Measurements from ENCODE around the gene WDR7. TPM values are rescaled to one million over a fixed set of nuclear protein-coding genes. Genes with fewer than 3 reads are reported as not detected.

Gene WDR7
- total and polyA plus RNA-seq, 4 experiments from 2014 or later: 22.3 to 50.8 (median 36.2) TPM

DNA sequence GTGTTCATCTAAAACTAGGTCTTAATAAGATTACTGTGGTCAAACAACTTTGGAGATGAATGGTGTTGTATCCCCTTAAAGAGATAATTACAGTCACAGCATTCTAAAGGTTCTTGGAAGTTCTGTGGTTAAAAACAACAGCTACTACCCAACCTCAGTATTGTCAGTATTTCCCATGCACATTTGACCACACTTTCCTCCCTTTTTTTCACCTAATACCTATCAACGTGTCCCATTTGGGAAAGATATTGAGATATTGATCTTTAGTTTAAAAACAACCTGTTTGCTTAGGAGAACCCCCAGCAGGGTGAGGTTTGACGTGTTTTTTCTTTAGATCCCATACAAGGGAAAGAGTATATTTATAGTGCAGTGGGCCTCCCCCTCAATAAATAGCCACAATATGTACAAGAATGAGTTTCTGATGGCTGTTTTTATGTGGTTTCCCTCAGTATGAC, 65.6 kb downstream of the WDR7 start:
- POLR2A ChIA-PET (ENCODE audit: partially characterized antibody): no interaction called here

DNA sequence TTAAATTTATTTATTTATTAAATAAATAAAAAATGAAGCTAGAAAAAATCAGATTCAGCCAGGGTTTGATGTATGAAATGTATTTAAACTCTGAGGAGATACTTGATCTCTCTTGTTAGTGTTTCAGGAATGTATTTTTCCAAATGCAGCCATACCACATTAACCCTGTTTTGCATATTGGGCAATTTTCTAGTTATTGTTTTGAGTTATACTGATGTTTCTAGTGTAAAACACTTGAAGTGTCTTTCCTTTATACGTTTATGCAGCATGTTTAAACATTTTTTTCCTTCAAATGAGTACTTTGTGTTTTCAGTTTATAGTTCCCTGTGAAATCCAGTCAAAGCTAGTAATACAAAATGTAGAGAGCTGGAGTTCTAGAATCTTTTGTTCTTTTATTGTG, 69.9 kb downstream of the WDR7 start:
- no peaks in the 10 kb centered on the region for H3K27me3 Mint-ChIP-seq
- DNase-seq: no peak
- Histone ChIP-seq H3K27me3 (ENCODE audit: insufficient read depth, low read length) (no peaks in the 10 kb centered on the region), H3K27ac (ENCODE audit: low read depth, low read length) (no peak overlapping the region), H3K4me3 (ENCODE audit: low read length in 2 of 2) (no peak overlapping the region), H3K36me3 (ENCODE audit: insufficient read depth, low read length) (peaks cover 8% of the 10 kb centered on the region), H3K4me1 (ENCODE audit: insufficient read depth, low read length) (peaks cover 4% of the 10 kb centered on the region), H3K9me3 (ENCODE audit: control insufficient read depth in 1 of 2, low read length in 2 of 2) (no peaks in the 10 kb centered on the region)
- H3K4me1 Mint-ChIP-seq: peaks cover 0 to 6% (median 4%) of the 10 kb centered on the region in 4 donors
- intact Hi-C loops (cut with micrococcal nuclease): no loop called here
- H3K9me3 Mint-ChIP-seq: peaks cover 0 to 2% (median 0%) of the 10 kb centered on the region in 8 donors
- CTCF ChIA-PET (ENCODE audit: partially characterized antibody): interaction anchor here (0.9 to 1.2 kb wide), 2 partner anchors 10 to 12 kb away, joined by 3 read pairs; no protein-coding TSS in a partner anchor
- POLR2A ChIA-PET (ENCODE audit: partially characterized antibody): no interaction called here
- H3K27ac Mint-ChIP-seq: no peak overlapping the region
- no peak overlapping the region for H3K4me3 Mint-ChIP-seq
- H3K36me3 Mint-ChIP-seq: peaks cover 41 to 58% of the 10 kb centered on the region in 2 donors

More for the DNA sequence above, 65.6 kb downstream of the WDR7 start:
- Mint-ChIP-seq H3K27me3 (no peaks in the 10 kb centered on the region), H3K4me3 (no peak overlapping the region), H3K36me3 (peaks cover 20 to 32% of the 10 kb centered on the region in 2 donors), H3K9me3 (peaks cover 0 to 2% (median 0%) of the 10 kb centered on the region in 8 donors), H3K27ac (no peak overlapping the region), H3K4me1 (peaks cover 0 to 10% (median 7%) of the 10 kb centered on the region in 4 donors)
- intact Hi-C loops (cut with micrococcal nuclease): no loop called here
- peaks cover 8% of the 10 kb centered on the region for H3K36me3 ChIP-seq (ENCODE audit: insufficient read depth, low read length)
- H3K4me3 ChIP-seq (ENCODE audit: low read length in 2 of 2): no peak overlapping the region
- no peak for DNase-seq
- no peaks in the 10 kb centered on the region for H3K9me3 ChIP-seq (ENCODE audit: control insufficient read depth in 1 of 2, low read length in 2 of 2)
- peaks cover 4% of the 10 kb centered on the region for H3K4me1 ChIP-seq (ENCODE audit: insufficient read depth, low read length)
- no peak overlapping the region for H3K27ac ChIP-seq (ENCODE audit: low read depth, low read length)
- H3K27me3 ChIP-seq (ENCODE audit: insufficient read depth, low read length): no peaks in the 10 kb centered on the region
- CTCF ChIA-PET (ENCODE audit: partially characterized antibody): interaction anchor here (0.5 to 1.5 kb wide), 3 partner anchors 84 to 845 kb away, joined by 3 read pairs; no protein-coding TSS in a partner anchor

DNA sequence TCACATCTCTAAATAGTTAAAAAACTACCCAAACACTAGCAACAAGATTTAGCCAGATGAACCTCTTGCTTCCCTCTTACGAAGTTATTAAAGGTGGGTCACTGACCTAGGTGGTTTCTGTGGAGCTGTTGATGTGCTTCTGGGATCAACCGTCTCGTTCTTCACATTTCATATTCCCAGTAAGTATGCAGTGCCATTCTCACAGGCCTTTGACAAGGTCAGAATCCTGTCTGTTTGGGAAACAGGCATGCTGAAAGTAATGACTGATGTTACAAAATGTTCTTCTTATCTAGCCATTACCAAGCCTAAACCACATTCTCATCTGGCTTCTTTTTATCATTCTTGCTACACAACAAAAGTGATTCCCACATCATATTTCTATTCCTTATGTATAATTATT, 70.3 kb downstream of the WDR7 start:
- Histone ChIP-seq H3K9me3 (ENCODE audit: control insufficient read depth in 1 of 2, low read length in 2 of 2) (no peaks in the 10 kb centered on the region), H3K27me3 (ENCODE audit: insufficient read depth, low read length) (no peaks in the 10 kb centered on the region), H3K27ac (ENCODE audit: low read depth, low read length) (no peak overlapping the region), H3K4me1 (ENCODE audit: insufficient read depth, low read length) (peaks cover 2% of the 10 kb centered on the region), H3K4me3 (ENCODE audit: low read length in 2 of 2) (no peak overlapping the region), H3K36me3 (ENCODE audit: insufficient read depth, low read length) (peaks cover 8% of the 10 kb centered on the region)
- Mint-ChIP-seq H3K27ac (no peak overlapping the region), H3K27me3 (no peaks in the 10 kb centered on the region), H3K4me3 (no peak overlapping the region), H3K9me3 (peaks cover 0 to 2% (median 0%) of the 10 kb centered on the region in 8 donors), H3K4me1 (peaks cover 0 to 5% (median 3%) of the 10 kb centered on the region in 4 donors), H3K36me3 (peaks cover 42 to 59% of the 10 kb centered on the region in 2 donors)
- DNase-seq: no peak
- intact Hi-C loops (cut with micrococcal nuclease): no loop called here
- ChIA-PET CTCF (ENCODE audit: partially characterized antibody) (interaction anchor here (1.2 kb wide), 1 partner anchor 12 kb away, joined by 3 read pairs; no protein-coding TSS in a partner anchor), POLR2A (ENCODE audit: partially characterized antibody) (no interaction called here)

DNA sequence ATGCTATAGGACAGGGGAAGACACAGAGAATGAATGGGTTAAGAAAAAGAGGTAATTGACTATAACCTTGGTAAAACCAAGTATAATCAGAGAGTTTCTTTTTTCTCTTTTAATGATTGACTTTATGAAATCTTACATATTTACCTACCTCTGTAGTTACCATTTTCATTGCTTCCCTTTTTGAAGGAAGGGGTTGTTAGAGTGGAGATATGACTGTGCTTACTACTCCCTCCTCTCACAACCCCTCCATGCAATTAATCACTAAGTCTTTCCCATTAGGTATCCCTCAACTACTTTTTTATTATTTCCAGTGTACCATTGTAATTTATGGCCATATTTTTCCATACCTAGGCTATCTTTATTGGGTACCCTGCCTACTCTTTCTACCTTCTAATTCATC, 71.4 kb downstream of the WDR7 start:
- DNase-seq: no peak
- H3K4me1 Mint-ChIP-seq: peaks cover 0 to 3% (median 0%) of the 10 kb centered on the region in 4 donors
- ChIA-PET POLR2A (ENCODE audit: partially characterized antibody) (no interaction called here), CTCF (ENCODE audit: partially characterized antibody) (no interaction called here)
- Histone ChIP-seq H3K9me3 (ENCODE audit: control insufficient read depth in 1 of 2, low read length in 2 of 2) (no peaks in the 10 kb centered on the region), H3K36me3 (ENCODE audit: insufficient read depth, low read length) (peaks cover 8% of the 10 kb centered on the region), H3K4me3 (ENCODE audit: low read length in 2 of 2) (no peak overlapping the region), H3K27ac (ENCODE audit: low read depth, low read length) (no peak overlapping the region), H3K27me3 (ENCODE audit: insufficient read depth, low read length) (no peaks in the 10 kb centered on the region), H3K4me1 (ENCODE audit: insufficient read depth, low read length) (no peaks in the 10 kb centered on the region)
- H3K27me3 Mint-ChIP-seq: no peaks in the 10 kb centered on the region
- no peak overlapping the region for H3K4me3 Mint-ChIP-seq
- H3K9me3 Mint-ChIP-seq: peaks cover 0 to 2% (median 0%) of the 10 kb centered on the region in 8 donors
- intact Hi-C loops (cut with micrococcal nuclease): no loop called here
- no peak overlapping the region for H3K27ac Mint-ChIP-seq
- peaks cover 46 to 65% of the 10 kb centered on the region in 2 donors for H3K36me3 Mint-ChIP-seq

DNA sequence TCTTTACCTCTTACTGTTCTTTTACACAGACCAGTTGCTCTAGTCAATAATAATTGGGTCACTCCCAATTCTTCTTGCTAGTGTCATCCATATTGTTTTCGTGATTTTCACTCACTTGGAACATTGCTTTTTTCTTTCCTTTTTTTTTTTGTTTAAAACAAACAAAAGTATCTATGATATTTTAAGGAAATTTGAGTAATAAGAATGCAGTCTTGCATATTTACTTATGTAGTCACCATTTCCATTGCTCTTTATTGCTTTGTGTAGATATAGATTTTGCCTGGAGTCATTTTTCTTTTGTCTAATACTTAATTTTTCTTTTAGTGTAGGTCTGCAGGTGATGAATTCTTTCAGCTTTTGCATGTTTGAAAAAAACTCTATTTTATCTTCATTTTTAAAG, 71.9 kb downstream of the WDR7 start:
- POLR2A ChIA-PET (ENCODE audit: partially characterized antibody): no interaction called here
- H3K9me3 Mint-ChIP-seq: peaks cover 0 to 2% (median 0%) of the 10 kb centered on the region in 8 donors
- no peak overlapping the region for H3K4me3 ChIP-seq (ENCODE audit: low read length in 2 of 2)
- no peaks in the 10 kb centered on the region for H3K4me1 ChIP-seq (ENCODE audit: insufficient read depth, low read length)
- H3K9me3 ChIP-seq (ENCODE audit: control insufficient read depth in 1 of 2, low read length in 2 of 2): no peaks in the 10 kb centered on the region
- H3K27me3 ChIP-seq (ENCODE audit: insufficient read depth, low read length): no peaks in the 10 kb centered on the region
- no peak overlapping the region for H3K27ac ChIP-seq (ENCODE audit: low read depth, low read length)
- CTCF ChIA-PET (ENCODE audit: partially characterized antibody): no interaction called here
- H3K4me1 Mint-ChIP-seq: peaks cover 0 to 3% (median 0%) of the 10 kb centered on the region in 4 donors
- peaks cover 8% of the 10 kb centered on the region for H3K36me3 ChIP-seq (ENCODE audit: insufficient read depth, low read length)
- H3K27me3 Mint-ChIP-seq: no peaks in the 10 kb centered on the region
- no peak overlapping the region for H3K4me3 Mint-ChIP-seq
- no peak overlapping the region for H3K27ac Mint-ChIP-seq
- no peak for DNase-seq
- H3K36me3 Mint-ChIP-seq: peaks cover 51 to 69% of the 10 kb centered on the region in 2 donors
- intact Hi-C loops (cut with micrococcal nuclease): no loop called here

DNA sequence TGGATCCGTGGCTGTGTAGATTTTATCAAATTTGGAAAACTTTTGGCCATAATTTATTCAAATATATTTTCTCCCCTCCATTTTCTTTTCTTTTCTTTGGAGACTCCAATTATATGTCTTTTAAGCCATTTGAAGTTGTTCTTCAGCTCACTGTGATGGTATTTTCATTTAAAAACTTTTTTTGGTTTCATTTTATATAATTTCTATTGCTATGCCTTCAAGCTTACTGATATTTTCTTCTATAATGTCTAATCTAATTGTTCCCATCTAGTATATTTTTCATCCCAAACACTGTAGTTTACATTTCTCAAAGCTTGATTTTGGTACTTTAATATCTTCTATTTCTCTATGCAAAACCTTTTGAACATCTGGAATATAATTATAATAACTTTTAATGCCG, 72.5 kb downstream of the WDR7 start:
- intact Hi-C loops (cut with micrococcal nuclease): no loop called here
- no peak overlapping the region for H3K4me3 ChIP-seq (ENCODE audit: low read length in 2 of 2)
- no peaks in the 10 kb centered on the region for H3K27me3 ChIP-seq (ENCODE audit: insufficient read depth, low read length)
- Mint-ChIP-seq H3K36me3 (peaks cover 52 to 72% of the 10 kb centered on the region in 2 donors), H3K27me3 (no peaks in the 10 kb centered on the region), H3K4me1 (peaks cover 0 to 2% (median 0%) of the 10 kb centered on the region in 4 donors), H3K27ac (no peak overlapping the region), H3K9me3 (peaks cover 0 to 2% (median 0%) of the 10 kb centered on the region in 8 donors), H3K4me3 (no peak overlapping the region)
- no peak for DNase-seq
- no peak overlapping the region for H3K27ac ChIP-seq (ENCODE audit: low read depth, low read length)
- CTCF ChIA-PET (ENCODE audit: partially characterized antibody): no interaction called here
- H3K9me3 ChIP-seq (ENCODE audit: control insufficient read depth in 1 of 2, low read length in 2 of 2): no peaks in the 10 kb centered on the region
- no peaks in the 10 kb centered on the region for H3K4me1 ChIP-seq (ENCODE audit: insufficient read depth, low read length)
- POLR2A ChIA-PET (ENCODE audit: partially characterized antibody): no interaction called here
- H3K36me3 ChIP-seq (ENCODE audit: insufficient read depth, low read length): peaks cover 3% of the 10 kb centered on the region

DNA sequence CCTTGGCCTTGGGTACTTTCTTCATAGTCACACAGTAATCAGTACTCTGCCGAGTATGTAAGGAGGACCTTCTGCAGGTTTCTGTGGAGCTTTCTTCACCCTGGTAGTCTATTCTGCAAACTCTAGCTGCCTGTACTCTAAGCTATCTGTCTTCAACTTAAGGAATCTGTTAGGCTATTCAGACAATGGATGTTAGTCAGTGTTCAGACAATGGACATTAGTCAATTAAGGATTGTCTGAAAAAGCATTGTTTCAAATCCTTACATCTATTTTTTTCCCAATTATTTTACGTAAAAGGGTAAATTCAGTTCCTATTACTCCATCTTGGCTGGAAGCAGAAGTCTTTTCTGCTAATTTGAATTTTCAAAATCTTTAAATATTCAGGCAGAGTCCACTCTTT, 75.7 kb downstream of the WDR7 start:
- no peaks in the 10 kb centered on the region for H3K9me3 ChIP-seq (ENCODE audit: control insufficient read depth in 1 of 2, low read length in 2 of 2)
- Mint-ChIP-seq H3K27ac (no peak overlapping the region), H3K4me3 (no peak overlapping the region), H3K9me3 (peaks cover 0 to 2% (median 0%) of the 10 kb centered on the region in 8 donors), H3K27me3 (no peaks in the 10 kb centered on the region), H3K4me1 (peaks cover 0 to 2% (median 0%) of the 10 kb centered on the region in 4 donors), H3K36me3 (peaks cover 56 to 71% of the 10 kb centered on the region in 2 donors)
- ChIA-PET CTCF (ENCODE audit: partially characterized antibody) (no interaction called here), POLR2A (ENCODE audit: partially characterized antibody) (no interaction called here)
- no peaks in the 10 kb centered on the region for H3K36me3 ChIP-seq (ENCODE audit: insufficient read depth, low read length)
- H3K27ac ChIP-seq (ENCODE audit: low read depth, low read length): no peak overlapping the region
- no peaks in the 10 kb centered on the region for H3K27me3 ChIP-seq (ENCODE audit: insufficient read depth, low read length)
- no peak overlapping the region for H3K4me3 ChIP-seq (ENCODE audit: low read length in 2 of 2)
- no peaks in the 10 kb centered on the region for H3K4me1 ChIP-seq (ENCODE audit: insufficient read depth, low read length)
- DNase-seq: no peak
- intact Hi-C loops (cut with micrococcal nuclease): no loop called here
